Immature natural killer cell (primary cell): ENCODE measurements around the gene AGAP3. TPM values are rescaled to one million over a fixed set of nuclear protein-coding genes. Genes with fewer than 3 reads are reported as not detected.

Experiments
- DNase-seq, 3 donors: peaks; one replicate each; pipeline ENCODE4 v3.0.0; 2022; ENCODE audit warnings: mixed read lengths in 1 of 3
- H3K27ac Mint-ChIP-seq, 6 donors: one replicate each; pipeline ENCODE4 v1.8.0; 2020; ENCODE audit warnings: mixed read lengths in 6 of 6, mild to moderate bottlenecking in 5 of 6, inconsistent platforms in 4 of 6, moderate library complexity in 3 of 6
- H3K27me3 Mint-ChIP-seq, 3 donors: one replicate each; pipeline ENCODE4 v1.8.0; 2020 to 2021; ENCODE audit warnings: low read depth in 3 of 3, mild to moderate bottlenecking in 3 of 3, mixed read lengths in 3 of 3, moderate library complexity in 3 of 3, inconsistent platforms in 1 of 3
- H3K36me3 Mint-ChIP-seq, 3 donors: one replicate each; pipeline ENCODE4 v1.8.0; 2020; ENCODE audit warnings: mixed read lengths in 3 of 3, inconsistent platforms in 2 of 3, mild to moderate bottlenecking in 2 of 3
- H3K4me1 Mint-ChIP-seq, 2 donors: one replicate each; pipeline ENCODE4 v1.8.0; 2020; ENCODE audit warnings: inconsistent platforms in 2 of 2, mild to moderate bottlenecking in 2 of 2, mixed read lengths in 2 of 2, moderate library complexity in 1 of 2
- H3K4me3 Mint-ChIP-seq, 5 donors: one replicate each; pipeline ENCODE4 v1.8.0; 2020; ENCODE audit warnings: mild to moderate bottlenecking in 5 of 5, mixed read lengths in 5 of 5, inconsistent platforms in 3 of 5, moderate library complexity in 3 of 5
- H3K9me3 Mint-ChIP-seq, 6 donors: one replicate each; pipeline ENCODE4 v1.8.0; 2020; ENCODE audit warnings: mild to moderate bottlenecking in 6 of 6, mixed read lengths in 6 of 6, inconsistent platforms in 4 of 6, moderate library complexity in 3 of 6
- polyA plus RNA-seq, 3 donors: library from polyadenylated mRNA; unstranded; fragments of 300-500 nt; fragmentation: Illumina TruSeq; gene quantifications; one replicate each; pipeline ENCODE4 v1.2.3, GENCODE V29; 2021

The AGAP3 gene
- polyA plus RNA-seq, 3 donors from 2014 or later, result 2.8 to 6.3 (median 4.3) TPM

DNA sequence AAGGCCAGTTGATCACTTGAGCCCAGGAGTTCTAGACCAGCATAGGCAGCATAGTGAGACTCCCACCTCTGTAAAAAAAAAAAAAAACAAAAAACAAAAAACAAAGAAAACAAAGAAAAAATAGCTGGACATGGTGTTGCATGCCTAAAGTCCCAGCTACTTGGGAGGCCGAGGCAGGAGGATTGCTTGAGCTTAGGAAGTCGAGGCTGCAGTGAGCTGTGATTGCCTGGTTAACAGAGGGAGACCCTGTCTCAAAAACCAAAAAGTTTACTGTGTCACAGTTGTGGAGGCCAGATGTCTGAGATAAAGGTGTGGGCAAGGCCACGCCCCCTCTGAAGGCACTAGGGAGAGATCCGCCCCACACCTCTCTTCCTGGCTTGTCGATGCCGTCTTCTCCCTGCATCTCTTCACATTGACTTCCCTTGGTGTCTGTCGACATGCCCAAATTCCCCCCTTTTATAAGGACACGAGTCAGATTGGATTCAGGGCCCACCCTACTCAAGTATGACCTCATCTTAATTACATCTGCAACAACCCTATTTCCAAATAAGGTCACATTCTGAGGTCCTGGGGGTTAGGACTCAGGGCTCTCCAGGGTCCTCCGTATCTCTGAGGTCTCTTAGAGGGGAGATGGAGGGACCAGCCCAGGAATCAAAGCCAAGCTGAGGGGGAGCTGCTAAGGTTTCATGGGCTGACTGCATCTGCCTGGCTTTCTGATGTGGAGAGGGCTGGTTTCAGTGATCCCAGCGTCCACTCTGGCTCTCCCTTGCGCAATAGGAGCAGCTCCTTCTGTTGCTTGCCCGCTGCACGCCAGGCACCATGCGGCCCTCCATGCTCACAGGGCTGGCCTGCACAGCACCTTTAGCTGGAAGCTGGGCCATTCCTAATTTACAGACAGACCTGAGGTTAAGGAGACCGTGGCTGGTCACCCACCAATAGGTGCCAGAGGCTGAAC lies 23.1 kb downstream of the AGAP3 start:
- Mint-ChIP-seq H3K4me1 (peaks cover 0 to 6% of the 10 kb centered on the region in 2 donors), H3K27me3 (peaks cover 2 to 6% (median 3%) of the 10 kb centered on the region in 3 donors), H3K27ac (no peak overlapping the region), H3K9me3 (no peaks in the 10 kb centered on the region), H3K36me3 (peaks cover 0 to 5% (median 0%) of the 10 kb centered on the region in 3 donors), H3K4me3 (no peak overlapping the region)
- DNase-seq, result no peak

DNA sequence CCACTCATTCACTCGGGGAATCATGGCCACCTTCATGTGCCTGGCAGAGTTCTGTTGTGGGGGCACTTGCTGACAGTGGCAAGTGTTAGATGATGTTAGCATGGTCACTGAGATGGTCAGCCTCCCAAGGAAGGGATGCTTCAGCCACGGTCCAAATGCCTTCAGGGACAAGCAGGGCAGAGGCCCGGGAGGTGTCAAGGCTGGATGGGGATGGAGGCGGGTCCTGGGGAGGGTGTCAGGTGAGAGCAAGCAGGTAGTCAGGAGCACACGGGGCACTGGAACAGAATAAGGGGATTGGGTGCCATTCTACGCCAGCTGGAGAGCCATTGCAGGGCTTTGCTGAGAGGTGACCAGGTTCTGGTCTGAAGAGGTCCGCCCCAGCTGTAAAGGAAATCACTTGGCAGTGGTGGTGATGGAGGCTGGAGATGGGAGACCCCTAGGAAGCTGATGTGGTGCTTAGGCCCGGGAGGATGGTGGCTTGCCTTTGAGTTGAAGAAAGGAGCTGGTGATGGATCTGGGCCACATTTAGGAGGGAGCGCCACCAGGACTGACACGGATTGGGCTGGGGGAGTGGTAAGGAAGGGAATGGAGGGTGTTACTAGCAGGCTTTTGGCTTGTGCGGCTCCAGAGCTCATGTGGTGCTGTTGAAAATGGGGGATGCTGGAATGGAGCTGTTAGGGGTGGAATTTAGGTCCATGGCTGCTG lies 24.1 kb downstream of the AGAP3 start:
- DNase-seq, result no peak
- H3K27ac Mint-ChIP-seq, result peak overlapping the region in 1 of 6 donors; percentile 23

DNA sequence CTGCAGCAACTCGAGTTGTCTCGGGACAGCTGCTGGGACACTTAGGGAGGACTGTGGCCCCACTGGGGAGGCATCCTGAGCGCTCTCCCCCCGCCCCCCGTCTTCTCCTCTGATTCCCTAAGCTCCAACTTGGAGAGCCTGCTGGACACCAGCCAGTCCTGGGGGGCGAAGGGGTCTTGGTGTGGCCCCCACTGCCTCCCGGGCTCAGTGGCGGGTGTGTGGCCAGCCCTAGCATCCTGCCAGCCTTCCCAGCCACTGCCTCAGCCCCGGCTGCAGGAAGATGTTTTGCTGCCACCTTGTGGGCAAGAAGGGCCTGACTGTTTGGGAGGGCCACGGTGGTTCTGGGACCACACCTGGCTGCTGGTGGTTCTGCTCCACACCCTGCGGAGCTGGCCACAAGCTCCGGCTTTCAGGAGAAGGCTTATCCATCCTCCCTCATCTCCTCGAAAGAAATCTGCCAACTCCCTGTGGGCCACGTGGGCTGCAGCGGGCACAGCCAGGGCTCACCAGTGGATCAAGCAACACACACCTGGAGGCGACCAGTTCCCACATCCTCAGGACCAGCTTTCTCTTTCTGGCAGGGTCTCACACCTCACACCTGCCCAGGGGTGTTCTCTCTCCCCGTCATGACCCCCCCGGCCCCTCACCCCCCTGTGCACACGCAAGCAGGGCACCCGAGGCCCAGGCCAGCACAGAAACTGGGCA lies 24.8 kb downstream of the AGAP3 start:
- peak; percentile 66 to 71 (median 66) for DNase-seq
- H3K4me1 Mint-ChIP-seq, result peaks cover 0 to 10% of the 10 kb centered on the region in 2 donors
- no peak overlapping the region for H3K4me3 Mint-ChIP-seq

More for the DNA sequence above, 24.1 kb downstream of the AGAP3 start:
- Mint-ChIP-seq H3K36me3 (no peaks in the 10 kb centered on the region), H3K9me3 (no peaks in the 10 kb centered on the region), H3K4me1 (peaks cover 0 to 6% of the 10 kb centered on the region in 2 donors), H3K4me3 (no peak overlapping the region), H3K27me3 (peaks cover 2 to 6% (median 3%) of the 10 kb centered on the region in 3 donors)

DNA sequence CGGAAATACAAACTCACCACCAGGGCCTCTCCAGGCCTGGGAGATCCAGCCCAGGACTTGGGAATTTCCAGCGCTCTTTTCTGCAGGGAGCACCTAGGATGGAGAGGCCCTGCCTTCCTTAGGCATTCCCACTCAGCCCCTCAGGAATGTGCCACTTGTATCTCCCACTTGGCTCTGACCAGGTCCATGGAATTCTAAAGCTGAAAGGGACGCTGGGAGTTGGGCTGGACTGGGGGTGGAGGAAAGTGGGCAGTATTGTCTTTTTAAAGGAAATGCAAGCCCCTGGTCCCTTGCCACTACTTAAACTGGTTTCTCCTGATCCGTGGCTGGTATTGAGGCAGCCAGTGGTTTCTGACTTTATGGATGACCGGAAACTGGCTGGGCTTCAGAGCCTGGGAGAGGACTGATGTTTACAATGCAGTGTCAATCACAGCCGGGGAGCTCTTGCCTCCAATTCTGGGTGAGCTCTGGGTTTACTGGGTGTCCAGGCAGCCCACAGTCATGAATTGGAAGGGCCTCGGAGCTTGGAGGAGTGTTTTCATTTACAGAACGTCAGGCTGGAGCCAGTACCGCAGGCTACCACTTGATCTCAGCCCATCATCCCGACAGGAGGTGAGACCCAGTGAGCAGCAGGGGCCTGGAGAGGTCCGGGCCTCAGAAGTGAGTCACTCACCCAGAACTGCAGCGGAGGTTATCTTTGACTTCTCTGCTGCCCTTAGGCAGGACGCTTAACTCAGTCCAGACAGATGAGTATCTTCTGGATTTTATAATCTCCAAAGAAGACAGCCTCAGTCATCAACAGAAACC lies 27.3 kb downstream of the AGAP3 start:
- Mint-ChIP-seq H3K9me3 (no peaks in the 10 kb centered on the region), H3K27me3 (peaks cover 2 to 6% (median 6%) of the 10 kb centered on the region in 3 donors), H3K36me3 (peaks cover 0 to 1% (median 0%) of the 10 kb centered on the region in 3 donors), H3K27ac (no peak overlapping the region), H3K4me3 (peak overlapping the region; percentile 26 to 60 (median 30)), H3K4me1 (peaks cover 0 to 10% of the 10 kb centered on the region in 2 donors)
- no peak for DNase-seq

More for the DNA sequence above, 24.8 kb downstream of the AGAP3 start:
- Mint-ChIP-seq H3K9me3 (no peaks in the 10 kb centered on the region), H3K27me3 (peaks cover 2 to 6% (median 6%) of the 10 kb centered on the region in 3 donors), H3K36me3 (no peaks in the 10 kb centered on the region), H3K27ac (no peak overlapping the region)

DNA sequence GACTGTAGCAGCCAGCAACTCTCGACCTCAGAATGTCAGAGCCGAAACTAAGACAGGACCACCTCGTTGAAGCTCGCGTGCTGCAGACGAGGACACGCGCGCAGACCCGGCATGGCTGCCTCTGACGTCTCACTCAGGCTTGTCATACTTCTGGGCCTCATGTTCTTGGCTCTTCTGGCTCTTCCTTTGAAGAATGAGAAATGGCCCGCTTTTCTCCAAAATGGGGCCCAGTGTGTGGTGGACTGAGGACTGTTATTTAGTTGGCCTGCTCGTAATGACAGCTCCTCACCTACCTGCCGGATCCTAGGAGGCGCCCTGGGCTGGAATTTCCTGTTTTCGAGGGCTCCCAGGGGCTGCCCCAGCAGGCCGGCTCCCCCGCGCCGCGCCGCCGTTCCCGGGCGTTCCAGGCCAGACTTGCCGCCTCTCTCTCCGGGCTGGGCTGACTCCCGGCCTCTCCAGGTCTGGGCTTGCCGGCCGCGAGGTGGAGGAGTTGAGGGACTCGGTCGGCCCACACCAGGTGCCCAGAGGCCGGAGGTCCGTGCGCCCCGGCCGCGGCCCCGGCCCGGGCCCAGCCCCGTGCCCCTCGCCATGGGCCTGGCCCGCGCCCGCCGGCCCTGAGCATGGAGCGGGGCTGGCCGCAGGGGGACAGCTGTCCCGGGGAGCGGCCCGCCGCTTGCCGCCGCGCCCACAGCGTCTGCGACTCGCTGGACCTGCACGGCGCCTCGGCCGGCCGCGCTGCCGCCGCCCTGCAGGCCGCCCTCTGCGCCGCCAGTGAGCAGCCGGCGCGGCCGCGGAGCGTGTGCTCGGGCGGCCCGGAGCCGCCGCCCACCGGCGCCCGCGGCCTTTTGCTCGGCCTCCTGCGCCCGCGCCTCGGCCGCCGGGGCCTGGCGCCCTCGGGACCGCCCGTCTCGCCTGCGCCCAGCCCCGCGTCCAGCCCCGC lies 28.1 kb downstream of the AGAP3 start:
- Mint-ChIP-seq H3K9me3 (no peaks in the 10 kb centered on the region), H3K27me3 (peaks cover 2 to 6% (median 5%) of the 10 kb centered on the region in 3 donors), H3K27ac (no peak overlapping the region), H3K4me1 (peaks cover 0 to 10% of the 10 kb centered on the region in 2 donors), H3K36me3 (peaks cover 0 to 8% (median 0%) of the 10 kb centered on the region in 3 donors), H3K4me3 (peak overlapping the region; percentile 26 to 60 (median 30))
- DNase-seq, result no peak

DNA sequence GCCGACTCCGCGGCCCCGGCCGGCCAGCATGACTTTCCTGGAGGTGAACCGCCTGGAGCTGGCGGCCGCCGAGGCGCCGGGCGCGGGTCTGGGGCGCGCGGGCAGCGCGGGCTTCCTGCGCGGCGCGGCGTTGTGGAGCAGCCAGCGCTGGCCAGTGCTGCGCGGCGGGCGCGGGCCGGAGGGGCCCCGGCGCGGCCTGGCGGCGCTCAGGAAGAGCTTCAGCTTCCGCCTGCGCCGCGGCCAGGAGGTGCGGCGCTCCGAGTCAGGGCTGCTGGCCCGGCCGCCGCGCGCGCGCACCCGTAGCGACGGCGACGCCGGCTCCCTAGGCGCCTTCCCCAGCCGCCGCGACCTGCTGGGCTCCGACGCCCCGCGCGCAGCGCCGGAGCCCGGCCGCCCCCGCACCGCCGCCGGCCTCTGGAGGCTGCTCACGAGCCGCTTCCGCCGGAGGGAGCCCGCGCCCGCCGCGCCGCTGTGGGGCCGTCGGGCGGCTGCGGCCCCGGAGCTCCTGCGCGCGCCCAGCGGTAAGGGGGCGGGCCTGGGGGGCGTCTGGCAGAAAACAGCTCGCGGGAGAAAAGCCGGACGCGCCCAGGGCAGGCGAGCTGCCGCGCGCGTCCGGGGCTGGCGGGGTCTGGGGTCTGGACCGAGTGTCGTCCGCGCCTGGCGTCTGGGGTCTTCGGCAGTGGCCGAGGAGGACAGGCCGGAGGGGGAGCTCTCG lies 29.0 kb downstream of the AGAP3 start:
- peak in 1 of 3 donors; percentile 21 for DNase-seq
- Mint-ChIP-seq H3K9me3 (no peaks in the 10 kb centered on the region), H3K27me3 (peaks cover 2 to 5% (median 4%) of the 10 kb centered on the region in 3 donors), H3K27ac (no peak overlapping the region), H3K4me3 (peak overlapping the region; percentile 35 to 66 (median 51)), H3K36me3 (peaks cover 0 to 8% (median 0%) of the 10 kb centered on the region in 3 donors), H3K4me1 (peaks cover 0 to 8% of the 10 kb centered on the region in 2 donors)

DNA sequence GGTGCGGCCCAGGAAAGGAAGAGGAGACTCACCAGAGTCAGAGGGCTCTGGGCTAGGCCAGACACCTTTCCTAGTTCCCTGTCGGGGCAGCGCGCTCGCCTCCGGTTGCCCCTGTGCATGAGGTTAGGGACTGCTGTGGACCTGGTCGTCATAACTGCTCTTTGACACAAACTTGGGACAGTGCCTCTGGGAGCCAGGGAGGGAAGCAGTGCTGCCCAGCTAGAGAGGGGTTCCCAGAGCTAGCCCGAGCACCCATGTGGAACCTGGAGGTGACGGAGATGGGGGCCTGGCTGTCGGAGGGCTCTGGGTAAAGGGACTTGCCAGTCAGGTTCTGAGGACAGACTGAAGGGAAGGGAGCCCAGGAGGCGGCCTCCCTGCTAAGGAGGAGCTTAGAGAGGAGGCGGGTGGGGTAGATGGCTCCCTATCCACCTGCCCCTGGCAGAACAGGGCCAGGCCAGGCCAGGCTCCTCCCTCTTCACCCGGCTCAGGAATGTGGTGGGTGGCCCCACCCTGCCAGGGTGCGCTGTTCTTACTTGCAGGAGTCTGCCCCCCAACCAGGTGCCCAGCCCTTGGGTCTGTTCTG lies 29.7 kb downstream of the AGAP3 start:
- H3K9me3 Mint-ChIP-seq, result no peaks in the 10 kb centered on the region
- H3K27me3 Mint-ChIP-seq, result peaks cover 2 to 5% (median 3%) of the 10 kb centered on the region in 3 donors
- peaks cover 0 to 11% (median 0%) of the 10 kb centered on the region in 3 donors for H3K36me3 Mint-ChIP-seq
- no peak overlapping the region for H3K27ac Mint-ChIP-seq
- DNase-seq, result no peak
- peaks cover 0 to 6% of the 10 kb centered on the region in 2 donors for H3K4me1 Mint-ChIP-seq
- H3K4me3 Mint-ChIP-seq, result peak overlapping the region; percentile 35 to 66 (median 51)

DNA sequence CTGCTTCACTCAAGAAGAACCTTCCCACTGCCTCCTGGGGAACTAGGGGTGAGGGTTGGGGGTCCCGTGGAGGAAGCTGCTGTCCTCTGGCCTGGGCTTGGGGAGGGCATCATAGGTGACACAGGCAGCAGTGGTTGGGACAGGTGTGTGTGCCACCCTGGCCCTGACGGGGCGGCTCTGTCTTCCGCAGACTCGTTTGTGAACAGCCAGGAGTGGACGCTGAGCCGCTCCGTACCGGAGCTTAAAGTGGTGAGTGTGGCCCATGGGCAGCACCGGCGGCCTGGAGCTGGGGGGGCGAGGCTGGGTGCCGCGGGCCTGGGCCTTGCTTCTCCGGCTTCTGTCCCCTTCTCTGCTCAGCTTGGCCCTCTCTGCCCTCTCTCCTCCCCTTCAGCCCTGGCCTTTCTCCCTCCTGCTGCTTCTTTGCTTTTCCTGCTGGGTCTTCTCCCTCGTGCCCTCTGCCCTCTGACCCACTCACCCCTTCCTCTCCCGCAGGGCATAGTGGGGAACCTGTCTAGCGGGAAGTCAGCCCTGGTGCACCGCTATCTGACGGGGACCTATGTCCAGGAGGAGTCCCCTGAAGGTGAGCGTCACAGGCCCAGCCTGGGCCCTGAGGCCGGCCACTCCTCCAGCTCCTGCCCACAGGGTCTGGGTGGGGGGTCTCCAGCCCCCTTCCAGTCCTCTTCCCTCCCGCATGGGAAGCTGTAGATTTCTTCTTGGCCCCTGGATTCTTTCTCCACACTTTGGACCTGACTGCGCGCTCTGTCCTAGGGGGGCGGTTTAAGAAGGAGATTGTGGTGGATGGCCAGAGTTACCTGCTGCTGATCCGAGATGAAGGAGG lies 30.5 kb downstream of the AGAP3 start:
- H3K36me3 Mint-ChIP-seq, result peaks cover 4 to 16% (median 5%) of the 10 kb centered on the region in 3 donors

DNA sequence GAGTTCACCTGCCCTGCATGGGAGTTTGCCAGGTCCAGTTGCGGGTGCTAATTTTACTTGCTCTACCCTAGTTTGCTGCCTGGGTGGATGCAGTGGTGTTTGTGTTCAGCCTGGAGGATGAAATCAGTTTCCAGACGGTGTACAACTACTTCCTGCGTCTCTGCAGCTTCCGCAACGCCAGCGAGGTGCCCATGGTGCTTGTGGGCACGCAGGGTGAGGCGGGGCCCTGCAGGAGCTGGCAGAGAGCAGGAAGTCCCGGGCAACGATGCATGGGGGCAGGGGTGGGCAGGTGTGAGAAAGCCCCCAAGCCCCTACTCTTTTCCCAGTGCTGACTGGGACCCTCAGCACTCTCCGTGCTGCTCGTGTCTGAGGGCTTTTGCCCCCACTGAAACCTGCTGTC lies 31.3 kb downstream of the AGAP3 start:
- H3K4me3 Mint-ChIP-seq, result no peak overlapping the region
- peaks cover 0 to 3% of the 10 kb centered on the region in 2 donors for H3K4me1 Mint-ChIP-seq
- H3K36me3 Mint-ChIP-seq, result peaks cover 4 to 16% (median 6%) of the 10 kb centered on the region in 3 donors
- H3K9me3 Mint-ChIP-seq, result no peaks in the 10 kb centered on the region
- no peak for DNase-seq
- peaks cover 2 to 5% (median 3%) of the 10 kb centered on the region in 3 donors for H3K27me3 Mint-ChIP-seq
- H3K27ac Mint-ChIP-seq, result no peak overlapping the region

More for the DNA sequence above, 30.5 kb downstream of the AGAP3 start:
- peak overlapping the region in 2 of 5 donors; percentile 11 to 33 for H3K4me3 Mint-ChIP-seq
- peaks cover 0 to 6% of the 10 kb centered on the region in 2 donors for H3K4me1 Mint-ChIP-seq
- no peak overlapping the region for H3K27ac Mint-ChIP-seq
- peaks cover 2 to 5% (median 3%) of the 10 kb centered on the region in 3 donors for H3K27me3 Mint-ChIP-seq
- H3K9me3 Mint-ChIP-seq, result no peaks in the 10 kb centered on the region
- no peak for DNase-seq
